H1 (cell line): ENCODE data around the gene MGRN1. TPM values are rescaled to one million over a fixed set of nuclear protein-coding genes. Genes with fewer than 3 reads are reported as not detected.

Experiments
- CTCF ChIA-PET: fragments of 300-600 bp; sonication (Branson Sonifier 250); formaldehyde crosslinking; loops from one replicate; lab custom pipeline; 2021; ENCODE audit not compliant: partially characterized antibody; lab: Charles Lee
- POLR2A ChIA-PET: fragments of 300-600 bp; sonication (Branson Sonifier 250); formaldehyde crosslinking; loops from one replicate; lab custom pipeline; 2021; ENCODE audit warnings: inconsistent platforms; ENCODE audit not compliant: partially characterized antibody; lab: Charles Lee
- DNase-seq, 2 experiments: peaks; one replicate each; pipeline versions ENCODE4 v3.0.0 to v3.0.0-alpha.2; 2010 to 2022; ENCODE audit warnings: low spot score in 2 of 2, low read depth in 1 of 2, mixed read lengths in 1 of 2
- FAIRE-seq: peaks from 2 replicates; lab custom pipeline; 2011; peaks lifted over from hg19 to GRCh38; lab: Jason Lieb, UNC
- H2AFZ ChIP-seq: 2 replicates; pipeline ENCODE4 v1.8.1; 2012; ENCODE audit warnings: low read length, inconsistent platforms
- H2AK5ac ChIP-seq: 2 replicates; pipeline ENCODE4 v1.6.1; 2013; ENCODE audit warnings: low read depth, low read length
- H2BK120ac ChIP-seq: replicated peaks from 2 replicates; pipeline ENCODE3; 2013; ENCODE audit warnings: low read depth, low read length, inconsistent platforms
- H2BK12ac ChIP-seq: 2 replicates; pipeline ENCODE4 v1.6.1; 2013; ENCODE audit warnings: low read depth, low read length
- H2BK15ac ChIP-seq: 2 replicates; pipeline ENCODE4 v1.6.1; 2013; ENCODE audit warnings: low read length
- H2BK20ac ChIP-seq: 2 replicates; pipeline ENCODE4 v1.6.1; 2013; ENCODE audit warnings: low read length
- H2BK5ac ChIP-seq: 2 replicates; pipeline ENCODE4 v1.6.1; 2013; ENCODE audit warnings: low read depth, low read length
- H3K14ac ChIP-seq: 2 replicates; pipeline ENCODE4 v1.6.1; 2013; ENCODE audit warnings: inconsistent platforms; ENCODE audit not compliant: insufficient read length
- H3K18ac ChIP-seq: 2 replicates; pipeline ENCODE4 v1.6.1; 2013; ENCODE audit warnings: low read length; ENCODE audit errors: extremely low read depth
- H3K23ac ChIP-seq: 2 replicates; pipeline ENCODE4 v1.6.1; 2013; ENCODE audit warnings: inconsistent platforms; ENCODE audit not compliant: insufficient read length
- H3K23me2 ChIP-seq: 2 replicates; pipeline ENCODE4 v1.6.1; 2013; ENCODE audit warnings: low read depth, low read length
- H3K27ac ChIP-seq: 2 replicates; pipeline ENCODE4 v1.6.1; 2011; ENCODE audit warnings: low read depth, low read length, inconsistent platforms
- H3K27me3 ChIP-seq, 4 experiments: replicated peaks in 1 of 4; 1 replicate in 1 of 4; 2 replicates in 3 of 4; pipeline versions ENCODE4 v1.6.1 to v1.8.1; 2011 to 2013; ENCODE audit warnings: low read length in 3 of 4, mild to moderate bottlenecking in 3 of 4, inconsistent platforms in 2 of 4, mixed read lengths in 2 of 4, moderate library complexity in 1 of 4; ENCODE audit not compliant: control insufficient read depth in 3 of 4, insufficient read depth in 3 of 4; ENCODE audit errors: extremely low read depth in 1 of 4
- H3K36me3 ChIP-seq, 4 experiments: 2 replicates each; pipeline versions ENCODE4 v1.6.1 to v1.8.1; 2011 to 2013; ENCODE audit warnings: mild to moderate bottlenecking in 4 of 4, low read length in 3 of 4, moderate library complexity in 2 of 4, control low read depth in 1 of 4, inconsistent platforms in 1 of 4; ENCODE audit not compliant: insufficient read depth in 4 of 4, control insufficient read depth in 2 of 4
- H3K4ac ChIP-seq: replicated peaks from 2 replicates; pipeline ENCODE3; 2013; ENCODE audit warnings: low read length, low read depth, mixed read lengths, inconsistent platforms; ENCODE audit not compliant: insufficient read length
- H3K4me1 ChIP-seq, 4 experiments: replicated peaks in 1 of 4; 1 replicate in 1 of 4; 2 replicates in 3 of 4; pipeline versions ENCODE4 v1.6.1 to v1.8.1; 2011 to 2013; ENCODE audit warnings: low read length in 3 of 4, inconsistent platforms in 2 of 4, mixed read lengths in 1 of 4; ENCODE audit not compliant: insufficient read depth in 4 of 4, control insufficient read depth in 3 of 4
- H3K4me2 ChIP-seq, 2 experiments: 2 replicates each; pipeline versions ENCODE4 v1.6.1 to v1.8.1; 2011 to 2013; ENCODE audit warnings: low read depth in 2 of 2, low read length in 2 of 2, control low read depth in 1 of 2, inconsistent platforms in 1 of 2, mild to moderate bottlenecking in 1 of 2; ENCODE audit not compliant: insufficient read depth in 1 of 2
- H3K4me3 ChIP-seq, 4 experiments: fragments of 200-600, 300-600 bp in 1 of 4; sonication (generic), shearing (Covaris generic), sonication (Bioruptor Twin) in 1 of 4; 2 replicates each; pipeline versions ENCODE4 v1.5.1 to v1.8.1; 2011 to 2016; ENCODE audit warnings: low read length in 4 of 4, low read depth in 3 of 4, control low read depth in 2 of 4, inconsistent platforms in 2 of 4, mild to moderate bottlenecking in 2 of 4, mixed read lengths in 1 of 4, moderate library complexity in 1 of 4; ENCODE audit not compliant: insufficient read depth in 2 of 4; ENCODE audit errors: extremely low read depth in 1 of 4
- H3K56ac ChIP-seq: replicated peaks from 2 replicates; pipeline ENCODE3; 2013; ENCODE audit warnings: low read depth, mild to moderate bottlenecking, mixed read lengths, low read length, inconsistent platforms; ENCODE audit not compliant: insufficient read length
- H3K79me1 ChIP-seq: 2 replicates; pipeline ENCODE4 v1.6.1; 2013; ENCODE audit warnings: low read depth, low read length, control low read depth
- H3K79me2 ChIP-seq, 2 experiments: 2 replicates each; pipeline versions ENCODE4 v1.6.1 to v1.8.1; 2012 to 2013; ENCODE audit warnings: low read length in 2 of 2, mild to moderate bottlenecking in 2 of 2, inconsistent platforms in 1 of 2; ENCODE audit not compliant: insufficient read depth in 2 of 2, control insufficient read depth in 1 of 2
- H3K9ac ChIP-seq, 4 experiments: replicated peaks in 1 of 4; 1 replicate in 1 of 4; 2 replicates in 3 of 4; pipeline versions ENCODE4 v1.6.1 to v1.8.1; 2011 to 2013; ENCODE audit warnings: low read depth in 3 of 4, low read length in 3 of 4, control low read depth in 2 of 4, mild to moderate bottlenecking in 2 of 4, moderate library complexity in 2 of 4, inconsistent platforms in 1 of 4; ENCODE audit errors: extremely low read depth in 1 of 4
- H3K9me3 ChIP-seq, 2 experiments: 2 replicates each; pipeline versions ENCODE4 v1.6.1 to v1.8.1; 2012 to 2013; ENCODE audit warnings: mild to moderate bottlenecking in 2 of 2, moderate library complexity in 2 of 2, control low read depth in 1 of 2, inconsistent platforms in 1 of 2, low read depth in 1 of 2, low read length in 1 of 2, mixed read lengths in 1 of 2; ENCODE audit not compliant: insufficient read depth in 2 of 2
- H4K20me1 ChIP-seq, 2 experiments: replicated peaks in 1 of 2; 2 replicates each; pipeline versions ENCODE3 to v1.8.1; 2011 to 2013; ENCODE audit warnings: inconsistent platforms in 2 of 2, low read length in 2 of 2, mild to moderate bottlenecking in 1 of 2; ENCODE audit not compliant: insufficient read depth in 2 of 2, control insufficient read depth in 1 of 2
- H4K5ac ChIP-seq: 2 replicates; pipeline ENCODE4 v1.6.1; 2013; ENCODE audit warnings: low read length, low read depth, mixed read lengths, inconsistent platforms; ENCODE audit not compliant: insufficient read length
- H4K8ac ChIP-seq: 2 replicates; pipeline ENCODE4 v1.8.0; 2013; ENCODE audit warnings: mild to moderate bottlenecking, moderate library complexity, low read length, inconsistent platforms; ENCODE audit not compliant: insufficient read depth; ENCODE audit errors: extremely low read depth
- H4K91ac ChIP-seq: replicated peaks from 2 replicates; pipeline ENCODE3; 2013; ENCODE audit warnings: low read length, mixed read lengths, inconsistent platforms; ENCODE audit not compliant: insufficient read length
- SIN3A ChIP-seq, 2 experiments: IDR thresholded peaks in 1 of 2; conservative IDR thresholded peaks in 1 of 2; 2 replicates each; pipeline ENCODE4 v1.6.1; 2011 to 2012; ENCODE audit warnings: low read length in 2 of 2, improper control_type of control experiment in 1 of 2, low read depth in 1 of 2, mild to moderate bottlenecking in 1 of 2
- ZNF274 ChIP-seq: IDR thresholded peaks from 2 replicates; pipeline ENCODE4 v1.7.0; 2012; ENCODE audit warnings: low read length, borderline replicate concordance; ENCODE audit errors: extremely low read depth
- WGBS, 2 experiments: shearing (Covaris generic) in 1 of 2; methylation state at CpG; one replicate each; pipeline versions ENCODE4 v1.1.6 to v1.1.7; 2013 to 2015; ENCODE audit warnings: low lambda C conversion rate in 2 of 2, mixed read lengths in 2 of 2, inconsistent platforms in 1 of 2, low coverage in 1 of 2, missing lambda C conversion rate in 1 of 2; ENCODE audit not compliant: insufficient replicate concordance in 2 of 2, insufficient coverage in 1 of 2, insufficient read length in 1 of 2; ENCODE audit errors: extremely low coverage in 1 of 2, missing lambda C conversion rate in 1 of 2; 5-methylcytosine and 5-hydroxymethylcytosine counted together
- polyA plus RNA-seq, 7 experiments: library from polyadenylated mRNA; depleted of rRNA in 3 of 7; stranded (reverse) in 5 of 7; unstranded in 2 of 7; fragments of >200 nt in 5 of 7; fragments of 200-250 nt in 2 of 7; gene quantifications; 1 replicate in 5 of 7; 2 replicates in 1 of 7; 4 replicates in 1 of 7; pipeline versions ENCODE4 v1.2.1 to v1.2.3, GENCODE V29; 2011 to 2013; ENCODE audit warnings: missing spikeins in 2 of 7, mixed read lengths in 2 of 7
- total RNA-seq: library from RNA; stranded (reverse); fragmentation: NEBNext Ultra II Directional; extraction: Animal tissue kit (Norgen Biotek cat#: 25700); gene quantifications from 2 replicates; pipeline ENCODE4 v1.2.1, GENCODE V29; 2021

Gene MGRN1
- total and polyA plus RNA-seq, 2 of the 8 experiments (the other 6 are each of a cell fraction or from before 2014, with no cell fraction given): 15.0 to 82.3 TPM

DNA sequence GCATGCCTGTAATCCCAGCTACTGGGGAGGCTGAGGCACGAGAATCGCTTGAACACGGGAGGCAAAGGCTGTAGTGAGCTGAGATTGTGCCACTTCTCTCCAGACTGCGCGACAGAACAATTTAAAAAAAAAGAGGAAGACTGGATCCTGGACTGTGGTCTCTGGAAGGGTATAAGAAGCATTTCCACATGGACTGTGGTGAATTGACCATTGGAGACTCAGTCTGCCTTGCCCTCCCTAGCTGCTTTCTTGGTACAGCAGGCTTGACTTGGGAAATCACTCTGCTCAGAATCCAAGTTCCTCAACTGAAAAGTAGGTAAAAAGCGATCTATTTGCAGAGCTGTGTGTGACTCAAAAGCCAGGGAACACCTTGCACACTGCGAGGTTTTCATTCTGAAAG, 1.0 kb upstream of the MGRN1 start:
- FAIRE-seq: no peak
- H4K20me1 ChIP-seq: peaks cover 0 to 8% of the 10 kb centered on the region in 2 experiments
- H2BK12ac ChIP-seq: no peak overlapping the region
- no peak overlapping the region for H2BK20ac ChIP-seq
- no peaks in the 10 kb centered on the region for H3K27me3 ChIP-seq
- H3K14ac ChIP-seq: no peak overlapping the region
- H3K18ac ChIP-seq: no peak overlapping the region
- no peak overlapping the region for H3K4ac ChIP-seq
- TF ChIP-seq SIN3A (conservative IDR thresholded peaks at IDR 0.05 in 1 of 2, IDR thresholded peaks at IDR 0.05 in 1 of 2; ENCODE audit: low read depth in 1 of 2, low read length in 2 of 2) (no peak), ZNF274 (no peak)
- TF ChIP-seq, all 59 proteins: peak for 0
- no peak overlapping the region for H2BK120ac ChIP-seq
- H2BK15ac ChIP-seq: peak overlapping the region; percentile 72; the same call in 1 of the 2 replicates
- no peak overlapping the region for H2AK5ac ChIP-seq
- no peak overlapping the region for H4K8ac ChIP-seq
- H3K9ac ChIP-seq: no peak overlapping the region
- ChIA-PET CTCF (interaction anchor here (0.8 to 3.5 kb wide), 47 partner anchors 7 to 308 kb away, joined by 3 to 24 read pairs (median 4); partner anchors contain the start of genes C16orf96, CDIP1, HMOX2 and NUDT16L1), POLR2A (interaction anchor here (0.6 to 4.8 kb wide), 9 partner anchors 9 to 151 kb away, joined by 3 to 69 read pairs (median 3); partner anchors contain the start of genes CDIP1 and UBALD1)
- no peak for DNase-seq
- H3K79me2 ChIP-seq: peaks cover 10 to 29% of the 10 kb centered on the region in 2 experiments
- H3K56ac ChIP-seq: no peak overlapping the region
- H3K9me3 ChIP-seq: no peaks in the 10 kb centered on the region
- no peak overlapping the region for H3K23ac ChIP-seq
- no peak overlapping the region for H3K4me3 ChIP-seq
- WGBS, 2 experiments: 86% methylated on average over 7 of the region's 7 CpGs; no CpG with 5 or more reads in 1 of the 2 experiments
- H2AFZ ChIP-seq: no peak overlapping the region
- H2BK5ac ChIP-seq: no peak overlapping the region
- H3K27ac ChIP-seq: no peak overlapping the region
- no peaks in the 10 kb centered on the region for H3K36me3 ChIP-seq
- H4K91ac ChIP-seq: no peak overlapping the region
- H3K4me2 ChIP-seq: no peak overlapping the region; a peak in 1 of 4 replicates
- H4K5ac ChIP-seq: no peak overlapping the region
- H3K79me1 ChIP-seq: peaks cover 16% of the 10 kb centered on the region
- H3K4me1 ChIP-seq: peaks cover 0 to 12% (median 8%) of the 10 kb centered on the region in 4 experiments; a peak in 6 of 7 replicates
- peaks cover 2% of the 10 kb centered on the region; the same call in 1 of the 2 replicates for H3K23me2 ChIP-seq
